SU-DHL-6 (cell line): ENCODE data around the gene BAIAP2L1.

Experiments used
- H2AFZ ChIP-seq: fragments of 200-600 bp; sonication (generic); 2 replicates; pipeline ENCODE4 v1.6.1; 2014; ENCODE audit warnings: low read depth, mild to moderate bottlenecking, moderate library complexity, mixed read lengths, antibody characterized with exemption, low read length; ENCODE audit not compliant: severe bottlenecking
- H3F3A ChIP-seq: fragments of 200-600 bp; shearing (Covaris generic); 2 replicates; pipeline ENCODE4 v1.6.0; 2016; ENCODE audit warnings: antibody characterized with exemption, mild to moderate bottlenecking; ENCODE audit not compliant: insufficient read depth
- H3K27ac ChIP-seq: fragments of 200-600 bp; sonication (generic); 2 replicates; pipeline ENCODE4 v1.5.1; 2016; ENCODE audit warnings: low read depth, mild to moderate bottlenecking, low read length, moderate library complexity, mixed read lengths
- H3K27me3 ChIP-seq: fragments of 200-600 bp; sonication (generic), shearing (Covaris generic); 2 replicates; pipeline ENCODE4 v1.6.0; 2014; ENCODE audit warnings: mild to moderate bottlenecking, low read length
- H3K36me3 ChIP-seq: fragments of 200-600 bp; sonication (generic); 2 replicates; pipeline ENCODE4 v1.6.1; 2014; ENCODE audit warnings: mild to moderate bottlenecking, low read length, mixed read lengths
- H3K4me2 ChIP-seq: fragments of 300-600, 200-600 bp; shearing (Covaris generic), sonication (generic); 2 replicates; pipeline ENCODE4 v1.6.0; 2014; ENCODE audit warnings: low read length, low read depth, mild to moderate bottlenecking; ENCODE audit not compliant: poor library complexity, severe bottlenecking
- H3K4me3 ChIP-seq: fragments of 200-600 bp; sonication (generic); 2 replicates; pipeline ENCODE4 v1.5.1; 2014; ENCODE audit warnings: antibody characterized with exemption, low read length, mild to moderate bottlenecking, mixed read lengths; ENCODE audit not compliant: insufficient read depth, poor library complexity, severe bottlenecking
- H3K79me2 ChIP-seq: fragments of 200-600 bp; sonication (generic); 2 replicates; pipeline ENCODE4 v1.6.1; 2014; ENCODE audit warnings: mild to moderate bottlenecking, low read length, moderate library complexity; ENCODE audit not compliant: insufficient read depth
- H3K9ac ChIP-seq: fragments of 200-600 bp; sonication (generic); 2 replicates; pipeline ENCODE4 v1.7.0; 2014; ENCODE audit warnings: mild to moderate bottlenecking, low read length
- H3K9me2 ChIP-seq: fragments of 200-600 bp; sonication (generic); replicated peaks from 2 replicates; pipeline ENCODE4 v1.6.1; 2014; ENCODE audit warnings: low read length; ENCODE audit not compliant: insufficient read depth
- H3K9me3 ChIP-seq: fragments of 200-600 bp; sonication (generic); 2 replicates; pipeline ENCODE4 v1.6.1; 2014; ENCODE audit warnings: low read length, mixed read lengths; ENCODE audit not compliant: insufficient read depth
- H4K20me1 ChIP-seq: fragments of 200-600 bp; sonication (generic); 2 replicates; pipeline ENCODE4 v1.6.1; 2014; ENCODE audit warnings: low read depth, mild to moderate bottlenecking, antibody characterized with exemption, low read length, moderate library complexity, mixed read lengths
- EZH2phosphoT487 ChIP-seq: fragments of 200-600 bp; sonication (generic), shearing (Covaris generic); conservative IDR thresholded peaks from 2 replicates; pipeline ENCODE4 v1.6.1; 2018; ENCODE audit warnings: mild to moderate bottlenecking, antibody characterized with exemption, low read length, moderate library complexity, mixed read lengths
- TF ChIP-seq, protein P1 (sequence below): fragments of 200-600 bp; sonication (generic); IDR thresholded peaks from one replicate; pipeline ENCODE4 v1.5.1; 2017; ENCODE audit warnings: antibody characterized with exemption, mild to moderate bottlenecking, low read length, moderate library complexity; ENCODE audit not compliant: insufficient read depth, poor library complexity, severe bottlenecking

The BAIAP2L1 gene

DNA sequence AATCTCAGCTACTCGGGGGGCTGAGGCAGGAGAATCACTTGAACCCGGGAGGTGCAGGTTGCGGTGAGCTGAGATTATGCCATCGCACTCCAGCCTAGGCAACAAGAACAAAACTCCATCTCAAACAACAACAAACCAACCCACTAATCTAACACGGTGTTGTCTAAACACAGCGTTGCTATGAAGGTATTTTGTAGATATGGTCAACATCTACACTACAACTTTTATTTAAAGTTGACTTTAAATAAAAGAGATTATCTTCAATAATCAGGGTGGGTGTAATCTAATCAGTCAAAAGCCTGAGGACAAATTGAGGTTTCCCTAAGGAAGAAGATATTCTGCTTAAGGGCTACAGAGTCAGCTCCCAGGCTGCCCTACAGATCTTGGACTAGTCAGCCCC lies 24.2 kb downstream of the BAIAP2L1 start:
- H3F3A ChIP-seq = no peaks in the 10 kb centered on the region
- H2AFZ ChIP-seq = no peak overlapping the region
- TF ChIP-seq, protein P1, sequence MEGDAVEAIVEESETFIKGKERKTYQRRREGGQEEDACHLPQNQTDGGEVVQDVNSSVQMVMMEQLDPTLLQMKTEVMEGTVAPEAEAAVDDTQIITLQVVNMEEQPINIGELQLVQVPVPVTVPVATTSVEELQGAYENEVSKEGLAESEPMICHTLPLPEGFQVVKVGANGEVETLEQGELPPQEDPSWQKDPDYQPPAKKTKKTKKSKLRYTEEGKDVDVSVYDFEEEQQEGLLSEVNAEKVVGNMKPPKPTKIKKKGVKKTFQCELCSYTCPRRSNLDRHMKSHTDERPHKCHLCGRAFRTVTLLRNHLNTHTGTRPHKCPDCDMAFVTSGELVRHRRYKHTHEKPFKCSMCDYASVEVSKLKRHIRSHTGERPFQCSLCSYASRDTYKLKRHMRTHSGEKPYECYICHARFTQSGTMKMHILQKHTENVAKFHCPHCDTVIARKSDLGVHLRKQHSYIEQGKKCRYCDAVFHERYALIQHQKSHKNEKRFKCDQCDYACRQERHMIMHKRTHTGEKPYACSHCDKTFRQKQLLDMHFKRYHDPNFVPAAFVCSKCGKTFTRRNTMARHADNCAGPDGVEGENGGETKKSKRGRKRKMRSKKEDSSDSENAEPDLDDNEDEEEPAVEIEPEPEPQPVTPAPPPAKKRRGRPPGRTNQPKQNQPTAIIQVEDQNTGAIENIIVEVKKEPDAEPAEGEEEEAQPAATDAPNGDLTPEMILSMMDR = no peak
- TF ChIP-seq EZH2phosphoT487 = no peak
- H4K20me1 ChIP-seq = no peaks in the 10 kb centered on the region
- no peaks in the 10 kb centered on the region for H3K9me2 ChIP-seq
- no peak overlapping the region for H3K27ac ChIP-seq
- H3K9me3 ChIP-seq = no peaks in the 10 kb centered on the region
- H3K36me3 ChIP-seq = no peaks in the 10 kb centered on the region
- no peaks in the 10 kb centered on the region for H3K79me2 ChIP-seq
- H3K9ac ChIP-seq = no peak overlapping the region
- no peaks in the 10 kb centered on the region for H3K27me3 ChIP-seq
- H3K4me2 ChIP-seq = no peak overlapping the region
- no peak overlapping the region for H3K4me3 ChIP-seq

DNA sequence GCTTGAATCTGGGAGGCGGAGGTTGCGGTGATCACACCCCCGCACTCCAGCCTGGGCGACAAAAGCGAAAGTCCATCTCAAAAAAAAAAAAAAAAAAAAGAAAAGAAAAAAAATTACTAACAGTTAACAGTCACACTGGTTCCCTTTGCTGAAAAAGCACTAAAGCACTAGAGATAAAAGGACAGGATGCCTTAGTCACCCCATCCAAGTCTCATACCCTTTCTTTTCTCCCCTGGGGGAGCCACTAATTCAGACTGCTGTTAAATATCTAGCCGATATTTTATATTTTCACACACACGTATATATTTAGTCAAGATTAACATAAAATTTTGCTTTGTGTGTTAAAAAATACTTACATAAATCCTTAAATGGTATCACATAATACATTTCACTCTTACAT lies 25.2 kb downstream of the BAIAP2L1 start:
- Histone ChIP-seq H3K9me3 (no peaks in the 10 kb centered on the region), H3K4me3 (no peak overlapping the region), H3K36me3 (no peaks in the 10 kb centered on the region), H3K9ac (no peak overlapping the region), H2AFZ (no peak overlapping the region), H3K27ac (no peak overlapping the region), H3F3A (no peaks in the 10 kb centered on the region), H3K4me2 (no peak overlapping the region), H3K79me2 (no peaks in the 10 kb centered on the region), H3K9me2 (no peaks in the 10 kb centered on the region), H3K27me3 (no peaks in the 10 kb centered on the region), H4K20me1 (no peaks in the 10 kb centered on the region)
- TF ChIP-seq, protein P1 = no peak
- TF ChIP-seq EZH2phosphoT487 = no peak

DNA sequence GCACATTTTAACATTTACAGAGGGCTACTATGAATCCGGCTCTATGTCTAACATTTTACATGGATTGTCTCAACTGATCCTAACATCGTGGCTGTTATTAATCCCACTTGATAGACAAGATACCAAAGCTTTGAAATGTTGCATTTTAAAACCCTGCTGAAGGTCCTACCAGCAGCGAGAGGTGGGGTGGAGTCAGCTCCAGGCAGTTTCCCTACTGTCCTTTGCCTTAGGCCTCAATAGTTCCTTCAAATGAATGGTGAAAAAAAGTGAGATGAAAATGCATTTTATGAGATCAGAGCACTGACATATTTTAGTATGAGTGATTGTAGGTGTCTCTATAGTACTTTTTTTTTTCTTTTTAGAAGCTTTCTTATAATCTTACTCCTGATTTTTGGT lies 26.6 kb downstream of the BAIAP2L1 start:
- no peaks in the 10 kb centered on the region for H3F3A ChIP-seq
- H3K9ac ChIP-seq = no peak overlapping the region
- no peaks in the 10 kb centered on the region for H3K27me3 ChIP-seq
- no peak overlapping the region for H3K27ac ChIP-seq
- H2AFZ ChIP-seq = no peak overlapping the region
- H3K79me2 ChIP-seq = no peaks in the 10 kb centered on the region
- H3K9me3 ChIP-seq = no peaks in the 10 kb centered on the region
- no peak overlapping the region for H3K4me2 ChIP-seq
- no peak overlapping the region for H3K4me3 ChIP-seq
- no peak for TF ChIP-seq EZH2phosphoT487
- TF ChIP-seq, protein P1 = no peak
- H3K9me2 ChIP-seq = no peaks in the 10 kb centered on the region
- H4K20me1 ChIP-seq = no peaks in the 10 kb centered on the region
- H3K36me3 ChIP-seq = no peaks in the 10 kb centered on the region
